Measurements from ENCODE around the gene BBS7.

Gene BBS7

DNA sequence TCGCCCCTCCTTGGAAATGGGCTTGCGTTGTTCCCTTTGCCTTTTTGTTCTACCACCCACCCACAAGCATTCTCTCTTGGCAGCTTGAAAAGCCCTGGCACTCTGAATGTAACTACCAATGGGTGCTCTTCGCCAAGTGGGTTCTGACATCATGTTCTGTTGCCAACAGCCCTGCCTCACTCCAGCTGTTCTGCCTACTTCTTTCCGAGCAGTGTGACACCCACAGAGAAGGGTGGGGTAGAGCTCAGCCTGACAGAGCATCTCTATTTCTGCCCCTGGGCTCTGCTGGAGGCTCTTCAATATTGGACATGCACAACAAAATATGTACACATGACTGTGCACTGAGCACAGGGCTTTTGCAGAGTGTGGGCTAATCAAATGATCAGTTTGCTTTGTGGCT lies 84.8 kb downstream of the BBS7 start:
- no peak for DNase-seq (ENCODE audit: low read depth)
- TF ChIP-seq, protein P1, sequence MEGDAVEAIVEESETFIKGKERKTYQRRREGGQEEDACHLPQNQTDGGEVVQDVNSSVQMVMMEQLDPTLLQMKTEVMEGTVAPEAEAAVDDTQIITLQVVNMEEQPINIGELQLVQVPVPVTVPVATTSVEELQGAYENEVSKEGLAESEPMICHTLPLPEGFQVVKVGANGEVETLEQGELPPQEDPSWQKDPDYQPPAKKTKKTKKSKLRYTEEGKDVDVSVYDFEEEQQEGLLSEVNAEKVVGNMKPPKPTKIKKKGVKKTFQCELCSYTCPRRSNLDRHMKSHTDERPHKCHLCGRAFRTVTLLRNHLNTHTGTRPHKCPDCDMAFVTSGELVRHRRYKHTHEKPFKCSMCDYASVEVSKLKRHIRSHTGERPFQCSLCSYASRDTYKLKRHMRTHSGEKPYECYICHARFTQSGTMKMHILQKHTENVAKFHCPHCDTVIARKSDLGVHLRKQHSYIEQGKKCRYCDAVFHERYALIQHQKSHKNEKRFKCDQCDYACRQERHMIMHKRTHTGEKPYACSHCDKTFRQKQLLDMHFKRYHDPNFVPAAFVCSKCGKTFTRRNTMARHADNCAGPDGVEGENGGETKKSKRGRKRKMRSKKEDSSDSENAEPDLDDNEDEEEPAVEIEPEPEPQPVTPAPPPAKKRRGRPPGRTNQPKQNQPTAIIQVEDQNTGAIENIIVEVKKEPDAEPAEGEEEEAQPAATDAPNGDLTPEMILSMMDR (IDR thresholded peaks at IDR 0.05; ENCODE audit: low read depth, low read length, missing control alignments), result no peak
- H3K4me3 ChIP-seq (ENCODE audit: low read depth, low read length), result no peak overlapping the region
- in situ Hi-C loops (cut with HindIII; ENCODE audit: low sequenced_read_pairs), result no loop called here

DNA sequence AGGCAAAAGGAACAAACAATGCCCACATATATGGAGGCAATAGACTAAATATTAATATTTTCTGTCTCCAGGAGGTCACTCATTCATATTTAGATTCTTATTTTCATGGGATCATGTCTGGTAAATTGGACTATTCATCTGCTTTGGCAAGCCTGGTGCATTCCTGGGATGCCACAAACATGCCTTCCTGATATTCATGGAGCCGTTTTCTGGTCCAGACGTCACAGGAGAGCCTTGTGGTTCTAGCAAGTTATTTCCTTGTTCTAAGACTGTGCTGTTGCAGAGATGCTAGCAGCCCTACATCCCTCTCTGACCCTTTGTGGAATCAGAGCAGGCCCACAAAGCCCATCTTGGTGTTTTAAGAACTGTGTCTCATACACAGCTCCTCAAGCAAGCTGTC lies 85.3 kb downstream of the BBS7 start:
- TF ChIP-seq, protein P1 (IDR thresholded peaks at IDR 0.05; ENCODE audit: low read depth, low read length, missing control alignments), result no peak
- peak; percentile 98 for DNase-seq (ENCODE audit: low read depth)
- H3K4me3 ChIP-seq (ENCODE audit: low read depth, low read length), result no peak overlapping the region

DNA sequence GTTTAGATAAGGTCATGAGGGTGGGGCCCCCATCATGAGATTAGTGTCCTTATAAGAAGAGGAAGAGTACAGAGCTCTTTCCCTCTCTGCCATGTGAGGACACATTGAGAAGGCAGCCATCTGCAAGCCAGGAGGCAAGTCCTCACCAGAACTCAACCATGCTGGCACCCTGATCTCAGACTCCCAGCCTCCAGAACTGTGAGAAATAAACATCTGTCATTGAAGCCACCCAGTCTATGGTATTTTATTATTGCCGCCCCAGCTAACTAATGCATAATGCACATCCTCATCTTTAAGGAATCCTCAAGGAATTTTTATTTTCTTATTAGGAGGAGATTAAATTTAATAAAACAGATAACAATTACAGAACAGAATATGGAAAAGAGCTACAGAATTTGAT lies 85.9 kb downstream of the BBS7 start:
- in situ Hi-C loops (cut with HindIII; ENCODE audit: low sequenced_read_pairs), result no loop called here
- H3K4me3 ChIP-seq (ENCODE audit: low read depth, low read length), result no peak overlapping the region
- DNase-seq (ENCODE audit: low read depth), result no peak
- TF ChIP-seq, protein P1 (IDR thresholded peaks at IDR 0.05; ENCODE audit: low read depth, low read length, missing control alignments), result no peak

More for the DNA sequence above, 85.3 kb downstream of the BBS7 start:
- in situ Hi-C loops (cut with HindIII; ENCODE audit: low sequenced_read_pairs), result no loop called here

DNA sequence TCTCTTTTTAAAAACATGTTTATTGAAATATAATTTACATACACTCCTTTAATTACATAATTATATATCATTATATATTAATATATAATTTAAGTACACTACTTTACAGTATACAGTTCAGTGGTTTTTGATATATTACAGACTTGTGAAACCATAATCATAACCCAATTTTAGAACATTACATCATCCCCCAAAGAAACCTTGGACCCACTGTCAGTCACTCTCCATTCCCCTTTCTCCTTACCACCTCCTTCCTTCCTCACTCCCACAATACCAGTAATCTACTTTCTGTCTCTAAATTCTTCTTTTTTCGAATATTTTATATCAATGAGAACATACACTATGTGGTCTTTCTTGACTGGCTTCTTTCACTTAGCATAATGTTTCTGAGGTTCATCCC lies 87.1 kb downstream of the BBS7 start:
- TF ChIP-seq, protein P1 (IDR thresholded peaks at IDR 0.05; ENCODE audit: low read depth, low read length, missing control alignments), result no peak
- H3K4me3 ChIP-seq (ENCODE audit: low read depth, low read length), result no peak overlapping the region
- in situ Hi-C loops (cut with HindIII; ENCODE audit: low sequenced_read_pairs), result no loop called here
- no peak for DNase-seq (ENCODE audit: low read depth)

DNA sequence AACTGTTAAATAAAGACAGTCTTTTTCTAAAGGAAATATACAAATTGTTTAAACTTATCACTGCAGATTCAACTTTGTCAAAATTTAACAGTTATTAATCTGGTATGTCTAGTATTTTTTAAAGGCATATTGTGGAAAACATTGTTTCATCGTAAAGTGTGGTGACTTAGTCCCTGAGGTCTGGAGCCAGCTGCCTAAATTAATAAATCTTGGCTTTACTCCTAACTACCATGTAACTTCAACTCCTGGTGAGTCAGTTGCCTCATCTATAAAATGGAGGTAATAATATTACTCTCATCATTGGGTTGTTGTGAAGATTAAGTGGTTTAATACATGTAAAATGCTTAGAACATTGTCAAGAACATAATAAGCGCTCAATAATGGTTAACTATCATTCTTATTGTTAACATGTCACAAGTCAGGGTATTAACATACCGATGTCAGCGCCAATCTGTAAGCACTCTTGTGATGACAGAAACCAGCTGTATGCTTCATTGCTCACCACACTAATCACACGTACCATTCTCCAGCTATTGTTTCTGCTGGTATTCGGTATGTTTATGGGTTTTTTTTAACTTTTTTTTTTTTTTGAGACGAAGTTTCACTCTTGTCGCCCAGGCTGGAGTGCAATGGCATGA lies 91.2 kb downstream of the BBS7 start:
- H3K4me3 ChIP-seq (ENCODE audit: low read depth, low read length), result no peak overlapping the region
- TF ChIP-seq, protein P1 (IDR thresholded peaks at IDR 0.05; ENCODE audit: low read depth, low read length, missing control alignments), result no peak
- in situ Hi-C loops (cut with HindIII; ENCODE audit: low sequenced_read_pairs), result no loop called here
- DNase-seq (ENCODE audit: low read depth), result no peak

DNA sequence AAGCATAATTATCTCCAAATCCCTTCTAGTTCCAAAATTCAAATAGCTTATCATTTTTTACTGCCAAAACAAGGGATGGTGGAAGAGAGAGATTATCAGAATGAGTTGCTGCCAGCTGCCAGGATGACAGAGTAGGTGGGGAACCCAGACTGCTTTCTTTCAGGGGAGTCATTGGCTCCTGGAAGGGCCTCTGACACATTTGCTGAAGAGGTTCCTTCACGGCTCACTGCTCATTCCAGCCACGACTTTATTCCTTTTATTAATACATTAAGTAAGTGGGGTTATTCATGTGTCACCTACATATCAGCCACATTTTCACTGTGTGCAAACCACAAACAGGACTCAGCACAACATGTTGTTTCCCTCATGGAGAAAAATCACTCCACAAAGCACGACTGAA lies 92.6 kb downstream of the BBS7 start:
- TF ChIP-seq, protein P1 (IDR thresholded peaks at IDR 0.05; ENCODE audit: low read depth, low read length, missing control alignments), result no peak
- no peak overlapping the region for H3K4me3 ChIP-seq (ENCODE audit: low read depth, low read length)
- in situ Hi-C loops (cut with HindIII; ENCODE audit: low sequenced_read_pairs), result no loop called here
- no peak for DNase-seq (ENCODE audit: low read depth)

Measured in astrocyte of the cerebellum (primary cell).